ENCODE measurements around the gene CLEC20A. TPM values are rescaled to one million over a fixed set of nuclear protein-coding genes. Genes with fewer than 3 reads are reported as not detected.

The CLEC20A gene
- total RNA-seq, 4 donors from 2014 or later: not detected

GRCh38 chr1:178500091-178500770, 3.5 kb upstream of the CLEC20A start:
- no peak overlapping the region for H3K27ac ChIP-seq (replicated peaks in 1 of 4)
- intact Hi-C loops (cut with DNase I): loop anchor here (2.0 kb wide), 1 partner anchor 189 kb away; no protein-coding TSS in a partner anchor
- no peak overlapping the region for H3K4me3 ChIP-seq
- no peaks in the 10 kb centered on the region for H3K9me3 ChIP-seq
- WGBS: 96% methylated on average over 11 of the region's 11 CpGs
- no peaks in the 10 kb centered on the region for H3K36me3 ChIP-seq
- no peaks in the 10 kb centered on the region for H3K27me3 ChIP-seq
- no peak for DNase-seq (ENCODE audit: extremely low spot score)
- no peaks in the 10 kb centered on the region for H3K4me1 ChIP-seq
- TF ChIP-seq EP300 (IDR thresholded peaks at IDR 0.05) (no peak), POLR2AphosphoS5 (IDR thresholded peaks at IDR 0.05) (no peak), POLR2A (IDR thresholded peaks at IDR 0.05; ENCODE audit: low read depth) (no peak)
- TF ChIP-seq, protein P1, sequence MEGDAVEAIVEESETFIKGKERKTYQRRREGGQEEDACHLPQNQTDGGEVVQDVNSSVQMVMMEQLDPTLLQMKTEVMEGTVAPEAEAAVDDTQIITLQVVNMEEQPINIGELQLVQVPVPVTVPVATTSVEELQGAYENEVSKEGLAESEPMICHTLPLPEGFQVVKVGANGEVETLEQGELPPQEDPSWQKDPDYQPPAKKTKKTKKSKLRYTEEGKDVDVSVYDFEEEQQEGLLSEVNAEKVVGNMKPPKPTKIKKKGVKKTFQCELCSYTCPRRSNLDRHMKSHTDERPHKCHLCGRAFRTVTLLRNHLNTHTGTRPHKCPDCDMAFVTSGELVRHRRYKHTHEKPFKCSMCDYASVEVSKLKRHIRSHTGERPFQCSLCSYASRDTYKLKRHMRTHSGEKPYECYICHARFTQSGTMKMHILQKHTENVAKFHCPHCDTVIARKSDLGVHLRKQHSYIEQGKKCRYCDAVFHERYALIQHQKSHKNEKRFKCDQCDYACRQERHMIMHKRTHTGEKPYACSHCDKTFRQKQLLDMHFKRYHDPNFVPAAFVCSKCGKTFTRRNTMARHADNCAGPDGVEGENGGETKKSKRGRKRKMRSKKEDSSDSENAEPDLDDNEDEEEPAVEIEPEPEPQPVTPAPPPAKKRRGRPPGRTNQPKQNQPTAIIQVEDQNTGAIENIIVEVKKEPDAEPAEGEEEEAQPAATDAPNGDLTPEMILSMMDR (IDR thresholded peaks at IDR 0.05): peak in 1 of 3 experiments; percentile 13

DNA sequence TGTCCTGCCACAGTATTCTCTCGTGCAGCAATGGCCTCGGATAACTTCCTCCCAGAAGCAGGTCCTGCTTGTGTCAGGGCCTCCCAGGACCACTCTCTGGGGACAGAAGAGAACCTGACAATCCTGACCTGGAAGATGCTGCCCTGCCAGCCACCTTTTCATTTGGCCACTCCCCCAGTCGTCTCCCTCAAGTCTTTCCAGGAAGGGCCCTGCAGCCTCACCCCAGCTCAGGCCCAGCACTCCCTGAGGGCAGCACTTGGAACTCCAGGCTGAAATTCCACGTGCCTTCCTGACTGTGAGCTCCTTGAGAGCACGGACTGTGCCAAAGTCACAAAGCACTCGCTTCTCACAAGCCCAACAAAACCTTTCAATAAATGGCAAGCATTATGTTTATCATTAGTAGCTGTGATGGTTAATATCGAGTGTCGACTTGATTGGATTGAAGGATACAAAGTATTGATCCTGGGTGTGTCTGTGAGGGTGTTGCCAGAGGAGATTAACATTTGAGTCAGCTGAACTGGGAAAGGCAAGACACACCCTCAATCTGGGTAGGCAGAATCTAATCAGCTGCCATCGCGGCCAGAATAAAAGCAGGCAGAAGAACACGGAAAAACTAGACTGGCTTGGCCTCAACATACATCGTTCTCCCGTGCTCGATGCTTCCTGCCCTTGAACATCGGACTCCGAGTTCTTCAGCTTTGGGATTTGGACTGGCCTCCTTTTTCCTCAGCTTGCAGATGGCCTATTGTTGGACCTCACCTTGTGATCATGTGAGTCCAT, 2.3 kb upstream of the CLEC20A start:
- Histone ChIP-seq H3K36me3 (no peaks in the 10 kb centered on the region), H3K27me3 (no peaks in the 10 kb centered on the region), H3K4me3 (no peak overlapping the region), H3K9me3 (no peaks in the 10 kb centered on the region), H3K4me1 (no peaks in the 10 kb centered on the region), H3K27ac (replicated peaks in 1 of 4) (no peak overlapping the region)
- TF ChIP-seq POLR2A (IDR thresholded peaks at IDR 0.05; ENCODE audit: low read depth) (no peak), POLR2AphosphoS5 (IDR thresholded peaks at IDR 0.05) (no peak)
- intact Hi-C loops (cut with DNase I): no loop called here
- no peak for DNase-seq (ENCODE audit: extremely low spot score)
- 92% methylated on average over 16 of the region's 16 CpGs for WGBS

GRCh38 chr1:178497903-178498478, 1.2 kb upstream of the CLEC20A start:
- Histone ChIP-seq H3K4me1 (no peaks in the 10 kb centered on the region), H3K4me3 (no peak overlapping the region), H3K9me3 (no peaks in the 10 kb centered on the region), H3K27ac (replicated peaks in 1 of 4) (no peak overlapping the region), H3K36me3 (no peaks in the 10 kb centered on the region), H3K27me3 (no peaks in the 10 kb centered on the region)
- 88% methylated on average over 7 of the region's 7 CpGs for WGBS
- intact Hi-C loops (cut with DNase I): no loop called here
- no peak for DNase-seq (ENCODE audit: extremely low spot score)
- TF ChIP-seq, protein P1 (IDR thresholded peaks at IDR 0.05): no peak
- TF ChIP-seq POLR2AphosphoS5 (IDR thresholded peaks at IDR 0.05) (no peak), POLR2A (IDR thresholded peaks at IDR 0.05; ENCODE audit: low read depth) (no peak), EP300 (IDR thresholded peaks at IDR 0.05) (no peak)

GRCh38 chr1:178495741-178496409, 889 bp downstream of the CLEC20A start:
- Histone ChIP-seq H3K36me3 (no peaks in the 10 kb centered on the region), H3K27me3 (no peaks in the 10 kb centered on the region), H3K4me1 (no peaks in the 10 kb centered on the region), H3K4me3 (no peak overlapping the region), H3K9me3 (no peaks in the 10 kb centered on the region), H3K27ac (replicated peaks in 1 of 4) (no peak overlapping the region)
- TF ChIP-seq EP300 (IDR thresholded peaks at IDR 0.05) (no peak), POLR2AphosphoS5 (IDR thresholded peaks at IDR 0.05) (no peak), POLR2A (IDR thresholded peaks at IDR 0.05; ENCODE audit: low read depth) (no peak)
- TF ChIP-seq, protein P1 (IDR thresholded peaks at IDR 0.05): no peak
- no peak for DNase-seq (ENCODE audit: extremely low spot score)
- intact Hi-C loops (cut with DNase I): no loop called here
- WGBS: 88% methylated on average over 16 of the region's 16 CpGs

- no peaks in the 10 kb centered on the region for H3K36me3 ChIP-seq
- no peaks in the 10 kb centered on the region for H3K27me3 ChIP-seq
Observed at GRCh38 chr1:178495158-178495557, 1.6 kb downstream of the CLEC20A start.

More at GRCh38 chr1:178495158-178495557, 1.6 kb downstream of the CLEC20A start:
- intact Hi-C loops (cut with DNase I): no loop called here
- no peak for DNase-seq (ENCODE audit: extremely low spot score)
- 100% methylated on average over 1 of the region's 1 CpG for WGBS
- Histone ChIP-seq H3K4me1 (no peaks in the 10 kb centered on the region), H3K9me3 (no peaks in the 10 kb centered on the region), H3K4me3 (no peak overlapping the region), H3K27ac (replicated peaks in 1 of 4) (no peak overlapping the region)
- no peak for TF ChIP-seq EP300 (IDR thresholded peaks at IDR 0.05)
- no peak for TF ChIP-seq POLR2A (IDR thresholded peaks at IDR 0.05; ENCODE audit: low read depth)
- TF ChIP-seq, protein P1 (IDR thresholded peaks at IDR 0.05): no peak
- no peak for TF ChIP-seq POLR2AphosphoS5 (IDR thresholded peaks at IDR 0.05)
